HEK293T (cell line): ENCODE measurements around the gene PACC1.
A peak's percentile ranks its signal among the peaks of the same experiment; 100 is the strongest.

Experiments used
- CTCF ChIA-PET: fragments of 350-600 bp; formaldehyde crosslinking; extraction: SDS; loops from one replicate; lab custom pipeline; 2021; ENCODE audit warnings: antibody characterized with exemption, inconsistent platforms; lab: Yijun Ruan, JAX
- POLR2A ChIA-PET: fragments of 350-600 bp; formaldehyde crosslinking; extraction: SDS; loops from one replicate; lab custom pipeline; 2020; ENCODE audit warnings: antibody characterized with exemption, inconsistent platforms; lab: Yijun Ruan, JAX
- DNase-seq: peaks from one replicate; pipeline ENCODE4 v3.0.0; 2012; ENCODE audit warnings: mixed read lengths; ENCODE audit errors: extremely low spot score
- ARNT ChIP-seq: fragments of 450-650 bp; IDR thresholded peaks from 2 replicates; pipeline ENCODE4 v1.6.1; 2017; ENCODE audit warnings: mild to moderate bottlenecking
- BHLHE40 ChIP-seq: fragments of 450-650 bp; IDR thresholded peaks from 2 replicates; pipeline ENCODE4 v1.6.1; 2016; ENCODE audit warnings: mild to moderate bottlenecking, moderate library complexity, borderline replicate concordance
- CTBP1 ChIP-seq: fragments of 450-650 bp; IDR thresholded peaks from 2 replicates; pipeline ENCODE4 v1.6.1; 2016; ENCODE audit warnings: borderline replicate concordance
- ELF4 ChIP-seq: fragments of 450-650 bp; IDR thresholded peaks from 2 replicates; pipeline ENCODE4 v1.6.1; 2017; ENCODE audit warnings: antibody characterized with exemption
- FOXA1 ChIP-seq: fragments of 450-650 bp; IDR thresholded peaks from 2 replicates; pipeline ENCODE4 v1.6.1; 2016; ENCODE audit warnings: mild to moderate bottlenecking
- FOXK2 ChIP-seq: fragments of 450-650 bp; IDR thresholded peaks from 2 replicates; pipeline ENCODE4 v1.6.1; 2016; ENCODE audit warnings: mild to moderate bottlenecking
- FOXM1 ChIP-seq: fragments of 450-650 bp; IDR thresholded peaks from 2 replicates; pipeline ENCODE4 v1.6.1; 2017; ENCODE audit warnings: mild to moderate bottlenecking, borderline replicate concordance
- HDGF ChIP-seq: fragments of 450-650 bp; IDR thresholded peaks from 2 replicates; pipeline ENCODE4 v1.6.1; 2017; ENCODE audit warnings: antibody characterized with exemption, borderline replicate concordance
- L3MBTL2 ChIP-seq: fragments of 450-650 bp; conservative IDR thresholded peaks from 2 replicates; pipeline ENCODE4 v1.6.1; 2016; ENCODE audit warnings: mild to moderate bottlenecking
- LEF1 ChIP-seq: fragments of 450-650 bp; IDR thresholded peaks from 2 replicates; pipeline ENCODE4 v1.6.1; 2017; ENCODE audit warnings: mild to moderate bottlenecking, borderline replicate concordance
- NFRKB ChIP-seq: fragments of 450-650 bp; IDR thresholded peaks from 2 replicates; pipeline ENCODE4 v1.6.1; 2016; ENCODE audit warnings: mild to moderate bottlenecking, moderate library complexity
- PKNOX1 ChIP-seq: fragments of 450-650 bp; IDR thresholded peaks from 2 replicates; pipeline ENCODE4 v1.6.1; 2016
- SP1 ChIP-seq: fragments of 450-650 bp; IDR thresholded peaks from 2 replicates; pipeline ENCODE4 v1.6.1; 2017
- SUZ12 ChIP-seq: fragments of 450-650 bp; IDR thresholded peaks from 2 replicates; pipeline ENCODE4 v1.6.1; 2016; ENCODE audit warnings: mild to moderate bottlenecking
- TARDBP ChIP-seq: fragments of 450-650 bp; IDR thresholded peaks from 2 replicates; pipeline ENCODE4 v1.6.1; 2016
- ZNF384 ChIP-seq: fragments of 450-650 bp; IDR thresholded peaks from 2 replicates; pipeline ENCODE4 v1.6.1; 2016

Gene PACC1

GRCh38 chr1:212414328-212415106 lies at the start of gene PACC1:
Gene PACC1, minus strand, starts transcription at chr1:212414886. Its CDS starts 129 bp downstream, at chr1:212414757.
- TF ChIP-seq SUZ12 (no peak), L3MBTL2 (peak; percentile 88)
- ChIA-PET CTCF (no interaction called here), POLR2A (interaction anchor here (1.0 to 2.3 kb wide), 6 partner anchors 10 to 194 kb away, joined by 3 to 6 read pairs (median 5); partner anchors contain the start of genes ATF3 and NENF)
- peak; percentile 100 for DNase-seq

GRCh38 chr1:212463565-212464285 lies 49.0 kb upstream of the PACC1 start:
- no peak for DNase-seq
- TF ChIP-seq ELF4 = no peak
- no peak for TF ChIP-seq HDGF
- TF ChIP-seq FOXA1 = no peak
- TF ChIP-seq FOXK2 = no peak
- no peak for TF ChIP-seq TARDBP
- no peak for TF ChIP-seq CTBP1
- TF ChIP-seq BHLHE40 = no peak
- no peak for TF ChIP-seq ZNF384
- no peak for TF ChIP-seq PKNOX1
- TF ChIP-seq NFRKB = no peak
- TF ChIP-seq L3MBTL2 = no peak
- no peak for TF ChIP-seq LEF1
- CTCF ChIA-PET = interaction anchor here (0.7 to 3.7 kb wide), 3 partner anchors 8 to 26 kb away, joined by 4 to 16 read pairs (median 6); no protein-coding TSS in a partner anchor
- POLR2A ChIA-PET = interaction anchor here (2.4 kb wide), 1 partner anchor 145 kb away, joined by 10 read pairs; the partner anchor contains the start of gene ATF3

- TF ChIP-seq SUZ12 (no peak), ARNT (no peak), ZNF384 (no peak), CTBP1 (no peak), FOXK2 (no peak), HDGF (no peak), TARDBP (no peak), SP1 (no peak), LEF1 (no peak), PKNOX1 (no peak), FOXM1 (no peak), FOXA1 (no peak), ELF4 (no peak), L3MBTL2 (no peak), NFRKB (no peak), BHLHE40 (no peak)
Measured at GRCh38 chr1:212461916-212462660, 47.4 kb upstream of the PACC1 start.

GRCh38 chr1:212460376-212460775 lies 45.7 kb upstream of the PACC1 start:
- DNase-seq = no peak
- POLR2A ChIA-PET = interaction anchor here (1.0 kb wide), 1 partner anchor 148 kb away, joined by 3 read pairs; the partner anchor contains the start of gene ATF3
- CTCF ChIA-PET = no interaction called here
- TF ChIP-seq NFRKB (no peak), TARDBP (no peak), FOXM1 (no peak), ARNT (no peak), ELF4 (no peak), HDGF (no peak), PKNOX1 (no peak)

More at GRCh38 chr1:212461916-212462660, 47.4 kb upstream of the PACC1 start:
- POLR2A ChIA-PET = interaction anchor here (1.0 kb wide), 1 partner anchor 146 kb away, joined by 4 read pairs; the partner anchor contains the start of gene ATF3
- CTCF ChIA-PET = no interaction called here
- no peak for DNase-seq

GRCh38 chr1:212459656-212460055 lies 45.0 kb upstream of the PACC1 start:
- ChIA-PET CTCF (no interaction called here), POLR2A (interaction anchor here (1.0 kb wide), 1 partner anchor 149 kb away, joined by 3 read pairs; the partner anchor contains the start of gene ATF3)
- TF ChIP-seq ARNT = no peak
- TF ChIP-seq L3MBTL2 = no peak
- no peak for TF ChIP-seq FOXK2
- TF ChIP-seq ELF4 = no peak
- no peak for TF ChIP-seq FOXM1
- no peak for TF ChIP-seq LEF1
- no peak for TF ChIP-seq NFRKB
- TF ChIP-seq ZNF384 = no peak
- TF ChIP-seq FOXA1 = no peak
- TF ChIP-seq TARDBP = no peak
- TF ChIP-seq CTBP1 = no peak
- DNase-seq = no peak
